ENCODE data around the gene KIAA1671. TPM values are rescaled to one million over a fixed set of nuclear protein-coding genes. Genes with fewer than 3 reads are reported as not detected.

KIAA1671 gene
- total RNA-seq, 6 experiments from 2014 or later = 1.3 to 5.0 (median 1.6) TPM

GRCh38 chr22:25085930-25086901 is 133.7 kb downstream of the KIAA1671 start:
- Mint-ChIP-seq H3K27me3 (ENCODE audit: insufficient read depth) (no peaks in the 10 kb centered on the region; the same call in none of the 2 replicates), H3K27ac (no peak overlapping the region), H3K4me3 (no peak overlapping the region), H3K9me3 (peaks cover 4% of the 10 kb centered on the region; the same call in 1 of the 2 replicates), H3K4me1 (ENCODE audit: low read depth) (no peaks in the 10 kb centered on the region; the same call in 1 of the 2 replicates), H3K36me3 (ENCODE audit: low read depth) (no peaks in the 10 kb centered on the region; the same call in 1 of the 2 replicates)
- no peak for DNase-seq
- TF ChIP-seq, protein P1, sequence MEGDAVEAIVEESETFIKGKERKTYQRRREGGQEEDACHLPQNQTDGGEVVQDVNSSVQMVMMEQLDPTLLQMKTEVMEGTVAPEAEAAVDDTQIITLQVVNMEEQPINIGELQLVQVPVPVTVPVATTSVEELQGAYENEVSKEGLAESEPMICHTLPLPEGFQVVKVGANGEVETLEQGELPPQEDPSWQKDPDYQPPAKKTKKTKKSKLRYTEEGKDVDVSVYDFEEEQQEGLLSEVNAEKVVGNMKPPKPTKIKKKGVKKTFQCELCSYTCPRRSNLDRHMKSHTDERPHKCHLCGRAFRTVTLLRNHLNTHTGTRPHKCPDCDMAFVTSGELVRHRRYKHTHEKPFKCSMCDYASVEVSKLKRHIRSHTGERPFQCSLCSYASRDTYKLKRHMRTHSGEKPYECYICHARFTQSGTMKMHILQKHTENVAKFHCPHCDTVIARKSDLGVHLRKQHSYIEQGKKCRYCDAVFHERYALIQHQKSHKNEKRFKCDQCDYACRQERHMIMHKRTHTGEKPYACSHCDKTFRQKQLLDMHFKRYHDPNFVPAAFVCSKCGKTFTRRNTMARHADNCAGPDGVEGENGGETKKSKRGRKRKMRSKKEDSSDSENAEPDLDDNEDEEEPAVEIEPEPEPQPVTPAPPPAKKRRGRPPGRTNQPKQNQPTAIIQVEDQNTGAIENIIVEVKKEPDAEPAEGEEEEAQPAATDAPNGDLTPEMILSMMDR (IDR thresholded peaks at IDR 0.05) = no peak

DNA sequence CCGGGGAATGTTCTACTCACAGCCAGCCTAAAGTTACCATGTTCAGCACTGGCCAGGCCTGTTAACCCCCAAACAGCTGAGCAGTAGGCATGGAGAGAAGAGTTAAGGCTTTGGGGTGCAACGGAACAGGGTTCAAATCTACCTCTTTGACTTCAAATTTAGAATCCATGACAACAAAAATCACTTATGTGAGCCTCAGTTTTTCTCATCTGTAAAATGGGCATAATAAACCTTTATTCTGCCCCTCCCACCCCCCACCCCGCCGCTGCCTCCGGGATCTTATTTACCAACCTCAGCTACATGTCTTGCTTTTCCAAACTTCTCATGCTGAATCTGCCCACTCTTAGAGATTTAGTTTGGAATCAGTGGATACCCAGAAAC is 134.4 kb downstream of the KIAA1671 start:
- Mint-ChIP-seq H3K27me3 (ENCODE audit: insufficient read depth) (no peaks in the 10 kb centered on the region; the same call in none of the 2 replicates), H3K36me3 (ENCODE audit: low read depth) (no peaks in the 10 kb centered on the region; the same call in 1 of the 2 replicates), H3K27ac (no peak overlapping the region), H3K4me1 (ENCODE audit: low read depth) (no peaks in the 10 kb centered on the region), H3K9me3 (peaks cover 4% of the 10 kb centered on the region; the same call in 1 of the 2 replicates), H3K4me3 (no peak overlapping the region)
- TF ChIP-seq, protein P1 (IDR thresholded peaks at IDR 0.05) = no peak
- DNase-seq = no peak

- no peak overlapping the region for H3K4me3 Mint-ChIP-seq
- H3K36me3 Mint-ChIP-seq (ENCODE audit: low read depth) = no peaks in the 10 kb centered on the region; the same call in 1 of the 2 replicates
- TF ChIP-seq, protein P1 (IDR thresholded peaks at IDR 0.05) = no peak
- no peak for DNase-seq
- peaks cover 9% of the 10 kb centered on the region for H3K9me3 Mint-ChIP-seq
- no peak overlapping the region for H3K27ac Mint-ChIP-seq
- peaks cover 1% of the 10 kb centered on the region for H3K27me3 Mint-ChIP-seq (ENCODE audit: insufficient read depth)
- H3K4me1 Mint-ChIP-seq (ENCODE audit: low read depth) = no peaks in the 10 kb centered on the region
Observed at GRCh38 chr22:25090225-25090890, 137.8 kb downstream of the KIAA1671 start.

DNA sequence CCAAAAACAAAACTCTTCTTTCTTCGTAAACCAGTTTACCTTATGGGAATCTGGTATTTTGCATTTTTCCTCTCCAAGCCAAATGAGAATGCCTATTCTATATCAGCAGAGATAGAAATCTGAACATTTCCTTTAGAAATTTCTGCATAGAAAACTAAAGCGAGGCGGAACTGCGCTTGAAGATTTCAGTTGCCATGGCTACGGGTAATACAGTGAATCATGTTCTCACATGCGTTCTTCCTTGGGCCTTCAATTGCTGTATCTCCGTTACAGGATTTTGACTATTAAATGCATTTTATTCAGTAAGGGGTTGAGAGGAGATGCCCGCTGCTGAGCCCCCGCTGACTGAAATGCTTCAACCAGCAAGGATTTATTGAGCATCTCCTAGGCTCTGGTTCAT is 138.9 kb downstream of the KIAA1671 start:
- TF ChIP-seq, protein P1 (IDR thresholded peaks at IDR 0.05) = no peak
- Mint-ChIP-seq H3K4me1 (ENCODE audit: low read depth) (no peaks in the 10 kb centered on the region), H3K36me3 (ENCODE audit: low read depth) (no peaks in the 10 kb centered on the region; the same call in 1 of the 2 replicates), H3K27ac (no peak overlapping the region), H3K27me3 (ENCODE audit: insufficient read depth) (peaks cover 1% of the 10 kb centered on the region), H3K4me3 (no peak overlapping the region), H3K9me3 (peaks cover 17% of the 10 kb centered on the region)
- no peak for DNase-seq

- Mint-ChIP-seq H3K36me3 (ENCODE audit: low read depth) (no peaks in the 10 kb centered on the region; the same call in 1 of the 2 replicates), H3K27me3 (ENCODE audit: insufficient read depth) (peaks cover 1% of the 10 kb centered on the region), H3K9me3 (peaks cover 18% of the 10 kb centered on the region), H3K4me1 (ENCODE audit: low read depth) (no peaks in the 10 kb centered on the region), H3K27ac (no peak overlapping the region), H3K4me3 (no peak overlapping the region)
- DNase-seq = no peak
- TF ChIP-seq, protein P1 (IDR thresholded peaks at IDR 0.05) = no peak
Observed at GRCh38 chr22:25092119-25092518, 139.6 kb downstream of the KIAA1671 start.

All from HFFc6 (cell line).